Heart left ventricle (tissue), 16 donors: ENCODE data around the gene RGS14. TPM values are rescaled to one million over a fixed set of nuclear protein-coding genes. Genes with fewer than 3 reads are reported as not detected.

Experiments used
- ATAC-seq, 4 donors: fragments of 200-7000 bp; cut with Tn5 transposase; one replicate each; pipeline ENCODE4 v1.9.1; 2020 to 2022; ENCODE audit warnings: moderate library complexity in 4 of 4, mild to moderate bottlenecking in 3 of 4, moderate number of reproducible peaks in 1 of 4
- DNase-seq, 5 donors: peaks; one replicate each; pipeline ENCODE4 v3.0.0-alpha.2; 2020
- H3K27ac ChIP-seq, 12 donors: fragments of 200-600 bp; sonication (generic) in 4 of 12; one replicate each; pipeline versions ENCODE4 v1.5.0 to v1.8.0; 2016 to 2022; ENCODE audit warnings: mild to moderate bottlenecking in 2 of 12
- H3K27me3 ChIP-seq, 9 donors: fragments of 200-600 bp; sonication (generic) in 2 of 9; one replicate each; pipeline versions ENCODE4 v1.5.1 to v1.8.0; 2016 to 2022; ENCODE audit warnings: mild to moderate bottlenecking in 3 of 9
- H3K36me3 ChIP-seq, 9 donors: fragments of 200-600 bp; sonication (generic) in 2 of 9; one replicate each; pipeline versions ENCODE4 v1.5.0 to v1.8.0; 2018 to 2022; ENCODE audit warnings: mild to moderate bottlenecking in 2 of 9
- H3K4me1 ChIP-seq, 12 donors: fragments of 200-600 bp; sonication (generic) in 4 of 12; one replicate each; pipeline versions ENCODE4 v1.5.0 to v1.8.0; 2016 to 2022; ENCODE audit warnings: mild to moderate bottlenecking in 3 of 12
- H3K4me3 ChIP-seq, 12 donors: fragments of 200-600 bp; sonication (generic) in 4 of 12; one replicate each; pipeline versions ENCODE4 v1.5.0 to v1.8.0; 2017 to 2022; ENCODE audit warnings: mild to moderate bottlenecking in 9 of 12, moderate library complexity in 4 of 12
- H3K9me3 ChIP-seq, 12 donors: fragments of 200-600 bp; sonication (generic) in 4 of 12; one replicate each; pipeline versions ENCODE4 v1.5.0 to v1.8.0; 2016 to 2022; ENCODE audit warnings: mild to moderate bottlenecking in 1 of 12
- CTCF ChIP-seq, 12 donors: fragments of 200-600 bp; sonication (generic) in 4 of 12; IDR thresholded peaks; one replicate each; pipeline versions ENCODE4 v1.5.0 to v1.8.0; 2018 to 2022; ENCODE audit warnings: antibody characterized with exemption in 12 of 12, mild to moderate bottlenecking in 5 of 12
- POLR2A ChIP-seq, 2 donors: fragments of 450-650 bp; IDR thresholded peaks; one replicate each; pipeline ENCODE4 v1.6.1; 2017; ENCODE audit warnings: antibody characterized with exemption in 2 of 2, mild to moderate bottlenecking in 2 of 2, moderate library complexity in 2 of 2
- WGBS, 4 donors: extraction: QIAGEN DNeasy Blood & Tissue Kit in 2 of 4; methylation state at CpG; one replicate each; pipeline versions ENCODE4 v1.1.5 to v1.1.7; 2013 to 2018; 5-methylcytosine and 5-hydroxymethylcytosine counted together
- intact Hi-C, 10 donors: fragments of 100-400 bp; cut with DNase I; formaldehyde crosslinking; loops; one replicate each; pipeline versions ENCODE4 v1.11.1 to v1.14.2; 2022
- polyA plus RNA-seq, 2 donors: library from polyadenylated mRNA; stranded (reverse); fragments of 200-250 nt; gene quantifications; one replicate each; pipeline ENCODE4 v1.2.3, GENCODE V29; 2013
- total RNA-seq, 9 donors: library from RNA; depleted of rRNA in 2 of 9; stranded (reverse); fragments of >200 nt in 2 of 9; fragmentation: NEBNext Ultra II Directional in 3 of 9; extraction: Animal tissue kit (Norgen Biotek cat#: 25700) in 3 of 9; gene quantifications; one replicate each; pipeline versions ENCODE4 v1.1.0 to v1.2.4, GENCODE V29; 2016 to 2023
- donor health status: ischemic (EF 13 %, LVEDD 7.1; RV severe dilation, severe dysfunction).
- donor health status: healthy with polysubstance abuse.
- donor health status: DM: no; HTN: yes; CAD: no.
- donor health status: DM: no; HTN: no; CAD: no.
- donor health status: ischemic (EF 25% LVEDD 6.9; RV normal size, moderate dysfunction).
- donor health status: ischemic (EF 25% LVEDD 5.7; RV mildly dilated, moderate dysfunction).
- donor health status: healthy.
- donor health status: DM: yes; HTN: yes; CAD: no.
- donor health status: ischemic (EF 35%, LVEDD 5.7; RV mildly dilated, moderate dysfunction).
- donor health status: nonischemic (EF 11% LVEDD 7.7; RV severe dilation, severe dysfunction).
- donor health status: DM: yes; HTN: yes; CAD: no.
- donor health status: PGD.
- donor health status: ischemic (EF 29% LVEDD 5.4; RV normal size, mild dysfunction).
- donor health status: nonischemic (EF 23%, LVEDD 6.1; RV moderate dilation, normal function).

Gene RGS14
- total and polyA plus RNA-seq, 11 donors, result 1.3 to 10.7 (median 3.7) TPM

GRCh38 chr5:177330991-177331842 lies 26.5 kb upstream of the RGS14 start:
- Histone ChIP-seq H3K27ac (no peak overlapping the region), H3K9me3 (no peaks in the 10 kb centered on the region), H3K4me1 (peaks cover 0 to 35% (median 23%) of the 10 kb centered on the region in 12 donors), H3K4me3 (no peak overlapping the region), H3K27me3 (no peaks in the 10 kb centered on the region), H3K36me3 (peaks cover 3 to 77% (median 69%) of the 10 kb centered on the region in 9 donors)
- intact Hi-C loops, result no loop called here
- WGBS, 4 donors, result 79 to 84% (median 81%) methylated on average over 22 to 27 of the region's 27 CpGs
- DNase-seq (no peak), ATAC-seq (no peak)
- TF ChIP-seq POLR2A (IDR thresholded peaks at IDR 0.05), result no peak
- TF ChIP-seq CTCF (IDR thresholded peaks at IDR 0.05), result no peak

GRCh38 chr5:177332031-177332895 lies 25.5 kb upstream of the RGS14 start:
- WGBS, 4 donors, result 86 to 96% (median 91%) methylated on average over 33 to 35 of the region's 35 CpGs
- Histone ChIP-seq H3K4me1 (peaks cover 0 to 36% (median 24%) of the 10 kb centered on the region in 12 donors), H3K27ac (no peak overlapping the region), H3K36me3 (peaks cover 3 to 87% (median 79%) of the 10 kb centered on the region in 9 donors), H3K9me3 (no peaks in the 10 kb centered on the region), H3K4me3 (no peak overlapping the region), H3K27me3 (no peaks in the 10 kb centered on the region)
- no peak for DNase-seq
- intact Hi-C loops, result no loop called here
- ATAC-seq, result no peak
- no peak for TF ChIP-seq POLR2A (IDR thresholded peaks at IDR 0.05)
- TF ChIP-seq CTCF (IDR thresholded peaks at IDR 0.05), result no peak

DNA sequence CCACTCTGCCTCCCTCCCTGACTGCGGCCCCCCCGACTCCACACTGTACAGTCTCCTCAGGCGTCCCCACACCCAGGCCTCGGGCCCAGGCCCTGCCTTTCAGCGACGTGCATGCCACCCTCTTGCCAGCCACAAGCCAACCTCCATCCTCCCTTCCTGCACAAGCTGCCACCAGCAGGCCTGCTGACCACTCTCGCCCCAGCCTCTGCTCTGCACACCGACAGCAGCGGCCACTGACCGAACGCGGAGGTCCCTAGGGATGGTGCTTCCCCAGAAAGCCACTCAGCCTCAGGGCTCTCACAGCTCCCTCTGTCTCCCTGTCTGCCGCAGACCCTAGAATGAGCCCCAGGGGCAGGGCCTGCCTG lies 24.8 kb upstream of the RGS14 start:
- Histone ChIP-seq H3K27me3 (no peaks in the 10 kb centered on the region), H3K4me1 (peaks cover 0 to 34% (median 21%) of the 10 kb centered on the region in 12 donors), H3K4me3 (no peak overlapping the region), H3K9me3 (no peaks in the 10 kb centered on the region), H3K27ac (no peak overlapping the region), H3K36me3 (peaks cover 3 to 94% (median 86%) of the 10 kb centered on the region in 9 donors)
- ATAC-seq, result no peak
- no peak for DNase-seq
- 85 to 93% (median 90%) methylated on average over 11 to 13 of the region's 13 CpGs for WGBS, 4 donors
- intact Hi-C loops, result no loop called here
- TF ChIP-seq CTCF (IDR thresholded peaks at IDR 0.05), result no peak
- TF ChIP-seq POLR2A (IDR thresholded peaks at IDR 0.05), result no peak
